ENCODE results near the gene PPME1. TPM values are rescaled to one million over a fixed set of nuclear protein-coding genes. Genes with fewer than 3 reads are reported as not detected.

PPME1 gene
- total and polyA plus RNA-seq, 2 experiments from 2014 or later: 43.6 to 62.1 TPM

- Histone ChIP-seq H2AFZ (no peak overlapping the region), H3F3A (ENCODE audit: insufficient read depth) (no peaks in the 10 kb centered on the region), H3K4me1 (ENCODE audit: insufficient read depth) (no peaks in the 10 kb centered on the region), H3K9me3 (ENCODE audit: low read depth) (no peaks in the 10 kb centered on the region), H4K20me1 (ENCODE audit: insufficient read depth) (no peaks in the 10 kb centered on the region), H3K9ac (no peak overlapping the region), H3K4me2 (ENCODE audit: unreplicated experiment) (no peak overlapping the region), H3K4me3 (no peak overlapping the region), H3K79me2 (ENCODE audit: insufficient read depth) (no peaks in the 10 kb centered on the region), H3K9me2 (ENCODE audit: insufficient read depth) (no peaks in the 10 kb centered on the region), H3K36me3 (ENCODE audit: low read depth) (peaks cover 55% of the 10 kb centered on the region), H3K27ac (no peak overlapping the region), H3K27me3 (replicated peaks; ENCODE audit: insufficient read depth) (no peaks in the 10 kb centered on the region)
- no peak for DNase-seq
- 93 to 99% methylated on average over 4 of the region's 4 CpGs for WGBS, 2 experiments (ENCODE audit: low coverage in 1 of 2, low lambda C conversion rate in 2 of 2, missing lambda C conversion rate in 2 of 2)
- TF ChIP-seq EZH2 (IDR thresholded peaks at IDR 0.05; ENCODE audit: insufficient read depth, poor library complexity, severe bottlenecking): no peak
- TF ChIP-seq EZH2phosphoT487 (IDR thresholded peaks at IDR 0.05; ENCODE audit: insufficient read depth, low read depth): no peak
- in situ Hi-C loops (cut with MboI): no loop called here
Measured at GRCh38 chr11:74235121-74235520, 64.0 kb downstream of the PPME1 start.

GRCh38 chr11:74237541-74237940 lies 66.5 kb downstream of the PPME1 start:
- H2AFZ ChIP-seq: no peak overlapping the region
- no peaks in the 10 kb centered on the region for H3K27me3 ChIP-seq (replicated peaks; ENCODE audit: insufficient read depth)
- peaks cover 51% of the 10 kb centered on the region for H3K36me3 ChIP-seq (ENCODE audit: low read depth)
- no peak overlapping the region for H3K4me2 ChIP-seq (ENCODE audit: unreplicated experiment)
- H4K20me1 ChIP-seq (ENCODE audit: insufficient read depth): no peaks in the 10 kb centered on the region
- in situ Hi-C loops (cut with MboI): no loop called here
- H3K9me2 ChIP-seq (ENCODE audit: insufficient read depth): no peaks in the 10 kb centered on the region
- H3K9me3 ChIP-seq (ENCODE audit: low read depth): no peaks in the 10 kb centered on the region
- DNase-seq: no peak
- H3K79me2 ChIP-seq (ENCODE audit: insufficient read depth): no peaks in the 10 kb centered on the region
- no peaks in the 10 kb centered on the region for H3K4me1 ChIP-seq (ENCODE audit: insufficient read depth)
- TF ChIP-seq EZH2phosphoT487 (IDR thresholded peaks at IDR 0.05; ENCODE audit: insufficient read depth, low read depth): no peak
- no peak overlapping the region for H3K27ac ChIP-seq
- H3K9ac ChIP-seq: no peak overlapping the region
- H3K4me3 ChIP-seq: no peak overlapping the region
- H3F3A ChIP-seq (ENCODE audit: insufficient read depth): no peaks in the 10 kb centered on the region
- 69 to 82% methylated on average over 2 of the region's 2 CpGs for WGBS, 2 experiments (ENCODE audit: low coverage in 1 of 2, low lambda C conversion rate in 2 of 2, missing lambda C conversion rate in 2 of 2)

- H3K9me3 ChIP-seq (ENCODE audit: low read depth): no peaks in the 10 kb centered on the region
- no peak overlapping the region for H3K27ac ChIP-seq
Measured at GRCh38 chr11:74238243-74238642, 67.2 kb downstream of the PPME1 start.

GRCh38 chr11:74248469-74248868 lies 77.4 kb downstream of the PPME1 start:
- no peak for DNase-seq
- Histone ChIP-seq H3K36me3 (ENCODE audit: low read depth) (peaks cover 44% of the 10 kb centered on the region; the same call in 1 of the 2 replicates), H3K9me2 (ENCODE audit: insufficient read depth) (no peaks in the 10 kb centered on the region), H3K4me2 (ENCODE audit: unreplicated experiment) (no peak overlapping the region), H4K20me1 (ENCODE audit: insufficient read depth) (no peaks in the 10 kb centered on the region; the same call in 1 of the 2 replicates), H3K9me3 (ENCODE audit: low read depth) (no peaks in the 10 kb centered on the region), H3F3A (ENCODE audit: insufficient read depth) (no peaks in the 10 kb centered on the region), H3K27me3 (replicated peaks; ENCODE audit: insufficient read depth) (no peaks in the 10 kb centered on the region), H3K79me2 (ENCODE audit: insufficient read depth) (0 out of 2 replicates have a peak, but pooled peaks cover 4% of the 10 kb centered on the region), H3K4me1 (ENCODE audit: insufficient read depth) (no peaks in the 10 kb centered on the region), H3K4me3 (no peak overlapping the region), H3K27ac (no peak overlapping the region), H3K9ac (no peak overlapping the region), H2AFZ (no peak overlapping the region)
- in situ Hi-C loops (cut with MboI): loop anchor here (10.0 kb wide), 1 partner anchor 306 kb away; no protein-coding TSS in a partner anchor
- WGBS, 2 experiments (ENCODE audit: low coverage in 1 of 2, low lambda C conversion rate in 2 of 2, missing lambda C conversion rate in 2 of 2): 100% methylated on average over 1 of the region's 1 CpG
- TF ChIP-seq EZH2phosphoT487 (IDR thresholded peaks at IDR 0.05; ENCODE audit: insufficient read depth, low read depth): no peak
- no peak for TF ChIP-seq EZH2 (IDR thresholded peaks at IDR 0.05; ENCODE audit: insufficient read depth, poor library complexity, severe bottlenecking)

More at GRCh38 chr11:74238243-74238642, 67.2 kb downstream of the PPME1 start:
- H3K27me3 ChIP-seq (replicated peaks; ENCODE audit: insufficient read depth): no peaks in the 10 kb centered on the region
- H3K4me1 ChIP-seq (ENCODE audit: insufficient read depth): no peaks in the 10 kb centered on the region
- in situ Hi-C loops (cut with MboI): no loop called here
- no peaks in the 10 kb centered on the region for H4K20me1 ChIP-seq (ENCODE audit: insufficient read depth)
- WGBS, 2 experiments (ENCODE audit: low coverage in 1 of 2, low lambda C conversion rate in 2 of 2, missing lambda C conversion rate in 2 of 2): 98 to 100% methylated on average over 1 of the region's 1 CpG
- H3K4me3 ChIP-seq: no peak overlapping the region
- H3K79me2 ChIP-seq (ENCODE audit: insufficient read depth): no peaks in the 10 kb centered on the region
- H3F3A ChIP-seq (ENCODE audit: insufficient read depth): no peaks in the 10 kb centered on the region
- TF ChIP-seq EZH2 (IDR thresholded peaks at IDR 0.05; ENCODE audit: insufficient read depth, poor library complexity, severe bottlenecking): no peak
- no peak for TF ChIP-seq EZH2phosphoT487 (IDR thresholded peaks at IDR 0.05; ENCODE audit: insufficient read depth, low read depth)
- no peak for DNase-seq
- no peak overlapping the region for H3K4me2 ChIP-seq (ENCODE audit: unreplicated experiment)
- peaks cover 47% of the 10 kb centered on the region for H3K36me3 ChIP-seq (ENCODE audit: low read depth)
- H2AFZ ChIP-seq: no peak overlapping the region
- H3K9me2 ChIP-seq (ENCODE audit: insufficient read depth): no peaks in the 10 kb centered on the region
- H3K9ac ChIP-seq: no peak overlapping the region

GRCh38 chr11:74249496-74249895 lies 78.4 kb downstream of the PPME1 start:
- TF ChIP-seq EZH2 (IDR thresholded peaks at IDR 0.05; ENCODE audit: insufficient read depth, poor library complexity, severe bottlenecking): no peak
- no peak for TF ChIP-seq EZH2phosphoT487 (IDR thresholded peaks at IDR 0.05; ENCODE audit: insufficient read depth, low read depth)
- no peak overlapping the region for H3K27ac ChIP-seq
- H3K9me2 ChIP-seq (ENCODE audit: insufficient read depth): no peaks in the 10 kb centered on the region
- H3F3A ChIP-seq (ENCODE audit: insufficient read depth): no peaks in the 10 kb centered on the region
- 96 to 99% methylated on average over 2 of the region's 2 CpGs for WGBS, 2 experiments (ENCODE audit: low coverage in 1 of 2, low lambda C conversion rate in 2 of 2, missing lambda C conversion rate in 2 of 2)
- no peaks in the 10 kb centered on the region for H3K27me3 ChIP-seq (replicated peaks; ENCODE audit: insufficient read depth)
- in situ Hi-C loops (cut with MboI): loop anchor here (10.0 kb wide), 1 partner anchor 305 kb away; no protein-coding TSS in a partner anchor
- no peaks in the 10 kb centered on the region for H3K9me3 ChIP-seq (ENCODE audit: low read depth)
- H3K36me3 ChIP-seq (ENCODE audit: low read depth): peaks cover 44% of the 10 kb centered on the region; the same call in 1 of the 2 replicates
- no peak overlapping the region for H2AFZ ChIP-seq
- H3K79me2 ChIP-seq (ENCODE audit: insufficient read depth): 0 out of 2 replicates have a peak, but pooled peaks cover 4% of the 10 kb centered on the region
- no peak overlapping the region for H3K9ac ChIP-seq
- H3K4me3 ChIP-seq: no peak overlapping the region
- no peaks in the 10 kb centered on the region for H4K20me1 ChIP-seq (ENCODE audit: insufficient read depth)
- no peak overlapping the region for H3K4me2 ChIP-seq (ENCODE audit: unreplicated experiment)
- DNase-seq: no peak
- no peaks in the 10 kb centered on the region for H3K4me1 ChIP-seq (ENCODE audit: insufficient read depth)
